Measurements from ENCODE around the gene C4orf51.

C4orf51 gene

DNA sequence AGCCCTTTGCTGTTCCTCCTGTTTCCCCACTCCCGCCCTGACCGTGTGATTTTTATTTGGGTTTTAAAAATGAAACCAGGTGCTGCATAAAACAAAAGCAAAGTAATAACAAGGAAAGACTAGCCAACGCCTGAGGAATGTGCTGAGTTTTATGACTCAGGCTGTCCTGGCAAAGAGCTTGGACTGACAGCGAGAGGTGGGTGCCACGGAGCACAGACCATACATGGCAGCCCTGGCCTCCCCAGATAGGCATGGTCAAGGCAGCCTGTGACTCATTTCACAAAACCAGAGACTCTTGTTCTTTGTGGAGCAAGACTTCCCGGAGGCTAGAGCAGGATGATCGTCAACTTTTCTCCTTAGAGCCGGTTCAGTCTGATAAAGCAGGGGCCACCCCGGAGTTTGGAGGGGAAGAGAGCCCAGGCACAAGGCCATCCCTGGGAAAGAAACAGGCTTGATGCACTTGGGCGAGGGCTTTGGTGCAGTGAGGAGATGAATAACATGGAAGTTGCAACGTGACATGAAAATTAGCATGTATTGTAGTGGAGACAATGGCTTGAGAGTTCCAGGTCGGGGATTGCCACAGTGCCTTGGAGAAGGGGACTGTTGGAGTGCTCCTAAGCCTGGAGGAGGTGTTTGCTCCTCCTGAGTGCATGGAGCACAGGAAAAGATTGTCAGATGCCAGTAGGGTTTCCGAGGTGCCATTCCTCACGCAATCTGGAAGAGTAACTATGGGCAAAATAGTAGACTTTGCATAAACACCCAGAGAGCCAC lies 54.8 kb downstream of the C4orf51 start:
- H3K27me3 ChIP-seq = no peaks in the 10 kb centered on the region
- no peak for TF ChIP-seq CTCF (IDR thresholded peaks at IDR 0.05; ENCODE audit: low read depth, low read length)
- peaks cover 8% of the 10 kb centered on the region; the same call in 1 of the 2 replicates for H3K4me1 ChIP-seq
- no peaks in the 10 kb centered on the region for H3K36me3 ChIP-seq
- H3K4me3 ChIP-seq (ENCODE audit: low read depth, low read length) = no peak overlapping the region
- DNase-seq = no peak
- H3K9me3 ChIP-seq = no peaks in the 10 kb centered on the region

GRCh38 chr4:145735347-145735675 lies 55.4 kb downstream of the C4orf51 start:
- Histone ChIP-seq H3K27me3 (no peaks in the 10 kb centered on the region), H3K36me3 (no peaks in the 10 kb centered on the region), H3K4me1 (peaks cover 8% of the 10 kb centered on the region; the same call in 1 of the 2 replicates), H3K9me3 (no peaks in the 10 kb centered on the region), H3K4me3 (ENCODE audit: low read depth, low read length) (no peak overlapping the region)
- TF ChIP-seq CTCF (IDR thresholded peaks at IDR 0.05; ENCODE audit: low read depth, low read length) = no peak
- DNase-seq = no peak

GRCh38 chr4:145735827-145736226 lies 55.9 kb downstream of the C4orf51 start:
- Histone ChIP-seq H3K27me3 (no peaks in the 10 kb centered on the region), H3K4me3 (ENCODE audit: low read depth, low read length) (no peak overlapping the region), H3K9me3 (no peaks in the 10 kb centered on the region), H3K36me3 (no peaks in the 10 kb centered on the region), H3K4me1 (peaks cover 8% of the 10 kb centered on the region; the same call in 1 of the 2 replicates)
- no peak for DNase-seq
- no peak for TF ChIP-seq CTCF (IDR thresholded peaks at IDR 0.05; ENCODE audit: low read depth, low read length)

GRCh38 chr4:145736241-145736831 lies 56.4 kb downstream of the C4orf51 start:
- TF ChIP-seq CTCF (IDR thresholded peaks at IDR 0.05; ENCODE audit: low read depth, low read length) = no peak
- 0 out of 2 replicates have a peak, but pooled peaks cover 5% of the 10 kb centered on the region for H3K4me1 ChIP-seq
- no peaks in the 10 kb centered on the region for H3K27me3 ChIP-seq
- DNase-seq = no peak
- no peaks in the 10 kb centered on the region for H3K36me3 ChIP-seq
- H3K9me3 ChIP-seq = no peaks in the 10 kb centered on the region
- no peak overlapping the region for H3K4me3 ChIP-seq (ENCODE audit: low read depth, low read length)

- H3K9me3 ChIP-seq = no peaks in the 10 kb centered on the region
- no peak for DNase-seq
- H3K27me3 ChIP-seq = no peaks in the 10 kb centered on the region
- H3K36me3 ChIP-seq = no peaks in the 10 kb centered on the region
- no peak for TF ChIP-seq CTCF (IDR thresholded peaks at IDR 0.05; ENCODE audit: low read depth, low read length)
- no peak overlapping the region for H3K4me3 ChIP-seq (ENCODE audit: low read depth, low read length)
- H3K4me1 ChIP-seq = no peaks in the 10 kb centered on the region
Observed at GRCh38 chr4:145739845-145740244, 59.9 kb downstream of the C4orf51 start.

GRCh38 chr4:145740806-145741205 lies 60.9 kb downstream of the C4orf51 start:
- Histone ChIP-seq H3K36me3 (no peaks in the 10 kb centered on the region), H3K9me3 (no peaks in the 10 kb centered on the region), H3K27me3 (no peaks in the 10 kb centered on the region), H3K4me3 (ENCODE audit: low read depth, low read length) (no peak overlapping the region), H3K4me1 (no peaks in the 10 kb centered on the region)
- no peak for TF ChIP-seq CTCF (IDR thresholded peaks at IDR 0.05; ENCODE audit: low read depth, low read length)
- DNase-seq = no peak
